Medulla oblongata (tissue), 1 donor: ENCODE results near the gene RBM19.

Source experiments
- DNase-seq: peaks from one replicate; pipeline ENCODE4 v3.0.0-alpha.2; 2015; ENCODE audit errors: extremely low spot score

Gene RBM19

GRCh38 chr12:113988064-113988451, 21.9 kb upstream of the RBM19 start:
- no peak for DNase-seq

- no peak for DNase-seq
These were observed 21.3 kb upstream of the RBM19 start for GRCh38 chr12:113987261-113988063.

GRCh38 chr12:113984464-113984863, 18.3 kb upstream of the RBM19 start:
- no peak for DNase-seq

GRCh38 chr12:113983777-113984448, 17.8 kb upstream of the RBM19 start:
- no peak for DNase-seq

GRCh38 chr12:113983265-113983664, 17.1 kb upstream of the RBM19 start:
- no peak for DNase-seq

- DNase-seq: no peak
These were observed 15.8 kb upstream of the RBM19 start for GRCh38 chr12:113981876-113982275.

- DNase-seq: peak; percentile 84
These were observed 14.6 kb upstream of the RBM19 start for GRCh38 chr12:113980537-113981337.

- DNase-seq: no peak
These were observed 13.9 kb upstream of the RBM19 start for GRCh38 chr12:113980054-113980453.

- DNase-seq: no peak
These were observed 12.0 kb upstream of the RBM19 start for GRCh38 chr12:113978080-113978479.

- no peak for DNase-seq
These were observed 7.9 kb upstream of the RBM19 start for GRCh38 chr12:113974006-113974405.

- no peak for DNase-seq
These were observed 7.2 kb upstream of the RBM19 start for GRCh38 chr12:113973109-113973904.

GRCh38 chr12:113971392-113971791, 5.3 kb upstream of the RBM19 start:
- no peak for DNase-seq

- DNase-seq: peak; percentile 2
These were observed 4.1 kb upstream of the RBM19 start for GRCh38 chr12:113970211-113970610.

GRCh38 chr12:113967368-113967767, 1.2 kb upstream of the RBM19 start:
- DNase-seq: no peak

- DNase-seq: no peak
These were observed 3.4 kb downstream of the RBM19 start for GRCh38 chr12:113962733-113963132.

GRCh38 chr12:113961921-113962710, 4.0 kb downstream of the RBM19 start:
- no peak for DNase-seq

- no peak for DNase-seq
These were observed 6.1 kb downstream of the RBM19 start for GRCh38 chr12:113960030-113960429.

- no peak for DNase-seq
These were observed 7.0 kb downstream of the RBM19 start for GRCh38 chr12:113959096-113959495.

GRCh38 chr12:113958108-113958507, 8.0 kb downstream of the RBM19 start:
- DNase-seq: no peak

GRCh38 chr12:113957627-113958026, 8.5 kb downstream of the RBM19 start:
- no peak for DNase-seq
